Activated CD4-positive, alpha-beta memory T cell treated with anti-CD3 and anti-CD28 coated beads, Interleukin-2, amount 10 ng/mL, durations not matched to agents 7 days and 5 days (primary cell): ENCODE measurements around the gene KIRREL3. TPM values are rescaled to one million over a fixed set of nuclear protein-coding genes. Genes with fewer than 3 reads are reported as not detected.

ENCODE experiments used
- CTCF ChIA-PET: fragments of 350-600 bp; sonication (Branson Sonifier 250); formaldehyde crosslinking; loops from one replicate; lab custom pipeline; 2021; ENCODE audit warnings: antibody characterized with exemption, inconsistent platforms; lab: Charles Lee
- POLR2A ChIA-PET: fragments of 350-600 bp; sonication (Branson Sonifier 250); formaldehyde crosslinking; loops from one replicate; lab custom pipeline; 2021; ENCODE audit warnings: antibody characterized with exemption; lab: Charles Lee
- DNase-seq: peaks from one replicate; pipeline ENCODE4 v3.0.0-alpha.2; 2020
- H3K27ac Mint-ChIP-seq: one replicate; pipeline ENCODE4 v1.8.0; 2021; ENCODE audit warnings: mild to moderate bottlenecking, mixed read lengths
- H3K27me3 Mint-ChIP-seq: one replicate; pipeline ENCODE4 v1.8.0; 2021; ENCODE audit warnings: mixed read lengths
- H3K36me3 Mint-ChIP-seq: one replicate; pipeline ENCODE4 v1.8.0; 2021; ENCODE audit warnings: low read depth, mixed read lengths
- H3K4me1 Mint-ChIP-seq: one replicate; pipeline ENCODE4 v1.8.0; 2021; ENCODE audit warnings: mixed read lengths
- H3K4me3 Mint-ChIP-seq: one replicate; pipeline ENCODE4 v1.8.0; 2021; ENCODE audit warnings: mild to moderate bottlenecking, mixed read lengths
- H3K9me3 Mint-ChIP-seq: one replicate; pipeline ENCODE4 v1.8.0; 2021; ENCODE audit warnings: mixed read lengths
- total RNA-seq, 2 experiments: library from RNA; stranded (reverse); gene quantifications; one replicate each; pipeline ENCODE4 v1.2.3, GENCODE V29; 2021

The KIRREL3 gene
- total RNA-seq, 2 experiments from 2014 or later = not detected

GRCh38 chr11:126459691-126460281 is 540.8 kb downstream of the KIRREL3 start:
- Mint-ChIP-seq H3K27me3 (peaks cover 8% of the 10 kb centered on the region), H3K36me3 (no peaks in the 10 kb centered on the region), H3K27ac (no peak overlapping the region), H3K4me3 (no peak overlapping the region), H3K4me1 (peaks cover 5% of the 10 kb centered on the region), H3K9me3 (no peaks in the 10 kb centered on the region)
- no peak for DNase-seq
- CTCF ChIA-PET = no interaction called here
- POLR2A ChIA-PET = no interaction called here

GRCh38 chr11:126457817-126458216 is 542.8 kb downstream of the KIRREL3 start:
- H3K27me3 Mint-ChIP-seq = peaks cover 3% of the 10 kb centered on the region
- CTCF ChIA-PET = no interaction called here
- H3K27ac Mint-ChIP-seq = no peak overlapping the region
- no peaks in the 10 kb centered on the region for H3K9me3 Mint-ChIP-seq
- no peaks in the 10 kb centered on the region for H3K4me1 Mint-ChIP-seq
- DNase-seq = no peak
- H3K36me3 Mint-ChIP-seq = no peaks in the 10 kb centered on the region
- POLR2A ChIA-PET = no interaction called here
- H3K4me3 Mint-ChIP-seq = no peak overlapping the region

GRCh38 chr11:126456783-126457542 is 543.6 kb downstream of the KIRREL3 start:
- DNase-seq = no peak
- H3K27me3 Mint-ChIP-seq = peaks cover 3% of the 10 kb centered on the region
- no peak overlapping the region for H3K4me3 Mint-ChIP-seq
- H3K27ac Mint-ChIP-seq = no peak overlapping the region
- CTCF ChIA-PET = no interaction called here
- peaks cover under 1% of the 10 kb centered on the region for H3K9me3 Mint-ChIP-seq
- no peaks in the 10 kb centered on the region for H3K4me1 Mint-ChIP-seq
- H3K36me3 Mint-ChIP-seq = no peaks in the 10 kb centered on the region
- POLR2A ChIA-PET = no interaction called here

- peaks cover 3% of the 10 kb centered on the region for H3K27me3 Mint-ChIP-seq
- H3K27ac Mint-ChIP-seq = no peak overlapping the region
- ChIA-PET CTCF (no interaction called here), POLR2A (no interaction called here)
- no peak for DNase-seq
- H3K4me1 Mint-ChIP-seq = no peaks in the 10 kb centered on the region
- H3K9me3 Mint-ChIP-seq = peaks cover 7% of the 10 kb centered on the region
- H3K36me3 Mint-ChIP-seq = no peaks in the 10 kb centered on the region
- no peak overlapping the region for H3K4me3 Mint-ChIP-seq
Observed at GRCh38 chr11:126456089-126456488, 544.5 kb downstream of the KIRREL3 start.

GRCh38 chr11:126452241-126453101 is 548.1 kb downstream of the KIRREL3 start:
- no peaks in the 10 kb centered on the region for H3K4me1 Mint-ChIP-seq
- H3K27ac Mint-ChIP-seq = no peak overlapping the region
- H3K36me3 Mint-ChIP-seq = peaks cover 6% of the 10 kb centered on the region
- ChIA-PET CTCF (interaction anchor here (0.6 to 1.0 kb wide), 2 partner anchors 28 to 91 kb away, joined by 3 to 4 read pairs; no protein-coding TSS in a partner anchor), POLR2A (no interaction called here)
- DNase-seq = no peak
- no peaks in the 10 kb centered on the region for H3K27me3 Mint-ChIP-seq
- H3K9me3 Mint-ChIP-seq = peaks cover 22% of the 10 kb centered on the region
- no peak overlapping the region for H3K4me3 Mint-ChIP-seq

- no peak overlapping the region for H3K27ac Mint-ChIP-seq
- no peaks in the 10 kb centered on the region for H3K4me1 Mint-ChIP-seq
- ChIA-PET CTCF (interaction anchor here (1.0 kb wide), 1 partner anchor 29 kb away, joined by 3 read pairs; no protein-coding TSS in a partner anchor), POLR2A (no interaction called here)
- H3K36me3 Mint-ChIP-seq = peaks cover 6% of the 10 kb centered on the region
- no peak for DNase-seq
- H3K9me3 Mint-ChIP-seq = peaks cover 22% of the 10 kb centered on the region
- H3K4me3 Mint-ChIP-seq = no peak overlapping the region
- no peaks in the 10 kb centered on the region for H3K27me3 Mint-ChIP-seq
Observed at GRCh38 chr11:126451211-126451802, 549.3 kb downstream of the KIRREL3 start.

- CTCF ChIA-PET = no interaction called here
- POLR2A ChIA-PET = no interaction called here
- no peak overlapping the region for H3K27ac Mint-ChIP-seq
Observed at GRCh38 chr11:126450806-126451205, 549.8 kb downstream of the KIRREL3 start.

GRCh38 chr11:126450198-126450597 is 550.4 kb downstream of the KIRREL3 start:
- H3K4me1 Mint-ChIP-seq = no peaks in the 10 kb centered on the region
- H3K27ac Mint-ChIP-seq = no peak overlapping the region
- H3K27me3 Mint-ChIP-seq = no peaks in the 10 kb centered on the region
- ChIA-PET POLR2A (no interaction called here), CTCF (no interaction called here)
- no peak for DNase-seq
- H3K4me3 Mint-ChIP-seq = no peak overlapping the region
- peaks cover 22% of the 10 kb centered on the region for H3K9me3 Mint-ChIP-seq
- peaks cover 6% of the 10 kb centered on the region for H3K36me3 Mint-ChIP-seq

More at GRCh38 chr11:126450806-126451205, 549.8 kb downstream of the KIRREL3 start:
- Mint-ChIP-seq H3K27me3 (no peaks in the 10 kb centered on the region), H3K9me3 (peaks cover 22% of the 10 kb centered on the region), H3K4me3 (no peak overlapping the region), H3K36me3 (peaks cover 6% of the 10 kb centered on the region), H3K4me1 (no peaks in the 10 kb centered on the region)
- DNase-seq = no peak

GRCh38 chr11:126446581-126446980 is 554.0 kb downstream of the KIRREL3 start:
- no peak overlapping the region for H3K4me3 Mint-ChIP-seq
- CTCF ChIA-PET = interaction anchor here (0.7 to 9.0 kb wide), 2 partner anchors 32 to 428 kb away, joined by 3 to 136 read pairs; no protein-coding TSS in a partner anchor
- peaks cover 5% of the 10 kb centered on the region for H3K27me3 Mint-ChIP-seq

GRCh38 chr11:126444072-126444471 is 556.5 kb downstream of the KIRREL3 start:
- H3K36me3 Mint-ChIP-seq = no peaks in the 10 kb centered on the region
- no peak for DNase-seq
- ChIA-PET CTCF (interaction anchor here (1.3 to 9.0 kb wide), 3 partner anchors 35 to 164 kb away, joined by 3 to 136 read pairs (median 6); no protein-coding TSS in a partner anchor), POLR2A (no interaction called here)
- H3K27me3 Mint-ChIP-seq = peaks cover 11% of the 10 kb centered on the region
- peaks cover 5% of the 10 kb centered on the region for H3K4me1 Mint-ChIP-seq
- H3K27ac Mint-ChIP-seq = no peak overlapping the region
- H3K9me3 Mint-ChIP-seq = no peaks in the 10 kb centered on the region
- H3K4me3 Mint-ChIP-seq = no peak overlapping the region

More at GRCh38 chr11:126446581-126446980, 554.0 kb downstream of the KIRREL3 start:
- Mint-ChIP-seq H3K4me1 (no peaks in the 10 kb centered on the region), H3K36me3 (peaks cover 6% of the 10 kb centered on the region), H3K27ac (no peak overlapping the region), H3K9me3 (peaks cover 19% of the 10 kb centered on the region)
- no peak for DNase-seq
- POLR2A ChIA-PET = no interaction called here

- DNase-seq = no peak
- Mint-ChIP-seq H3K27ac (no peak overlapping the region), H3K9me3 (no peaks in the 10 kb centered on the region), H3K4me3 (no peak overlapping the region), H3K36me3 (no peaks in the 10 kb centered on the region), H3K27me3 (peaks cover 11% of the 10 kb centered on the region), H3K4me1 (peaks cover 5% of the 10 kb centered on the region)
- CTCF ChIA-PET = interaction anchor here (1.3 to 9.0 kb wide), 3 partner anchors 9 to 40 kb away, joined by 4 to 136 read pairs (median 6); no protein-coding TSS in a partner anchor
- POLR2A ChIA-PET = interaction anchor here (0.8 kb wide), 1 partner anchor 38 kb away, joined by 3 read pairs; no protein-coding TSS in a partner anchor
Observed at GRCh38 chr11:126443120-126443519, 557.5 kb downstream of the KIRREL3 start.

- no peak overlapping the region for H3K4me3 Mint-ChIP-seq
- peaks cover 5% of the 10 kb centered on the region for H3K4me1 Mint-ChIP-seq
- DNase-seq = peak; percentile 75
- H3K27ac Mint-ChIP-seq = no peak overlapping the region
- ChIA-PET POLR2A (interaction anchor here (1.1 to 1.8 kb wide), 2 partner anchors 25 to 40 kb away, joined by 3 to 5 read pairs; no protein-coding TSS in a partner anchor), CTCF (interaction anchor here (0.6 to 9.0 kb wide), 12 partner anchors 10 to 905 kb away, joined by 3 to 136 read pairs (median 4); partner anchors contain the start of gene ST3GAL4)
- H3K27me3 Mint-ChIP-seq = peaks cover 11% of the 10 kb centered on the region
- H3K36me3 Mint-ChIP-seq = no peaks in the 10 kb centered on the region
- no peaks in the 10 kb centered on the region for H3K9me3 Mint-ChIP-seq
Observed at GRCh38 chr11:126440792-126441514, 559.6 kb downstream of the KIRREL3 start.
